ENCODE results near the gene GTF2A1.
"Not testable (repeated sequence)": the region's sequence is repeated elsewhere in the genome, so short reads cannot be mapped to it uniquely, and the experiment has no call there.

The GTF2A1 gene

DNA sequence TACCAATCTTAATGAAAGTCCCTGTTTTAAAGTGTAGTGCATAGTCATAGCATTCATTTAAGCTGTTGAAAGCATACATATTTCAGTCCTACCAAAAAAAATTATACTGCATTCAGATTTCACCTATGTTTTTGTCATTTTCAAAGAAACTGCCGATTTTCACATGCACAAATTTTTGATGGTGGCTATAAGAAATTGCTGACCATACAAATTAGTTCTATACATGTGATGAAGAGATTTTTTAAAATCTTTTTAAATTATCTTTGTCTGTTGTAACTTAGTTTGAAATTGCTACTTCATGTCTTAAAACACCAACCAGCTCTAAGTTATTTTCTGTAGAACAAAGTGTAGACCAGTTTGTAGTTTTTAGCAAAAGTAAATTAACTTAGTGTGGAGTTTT, 3.5 kb upstream of the GTF2A1 start:
- no peak for DNase-seq

DNA sequence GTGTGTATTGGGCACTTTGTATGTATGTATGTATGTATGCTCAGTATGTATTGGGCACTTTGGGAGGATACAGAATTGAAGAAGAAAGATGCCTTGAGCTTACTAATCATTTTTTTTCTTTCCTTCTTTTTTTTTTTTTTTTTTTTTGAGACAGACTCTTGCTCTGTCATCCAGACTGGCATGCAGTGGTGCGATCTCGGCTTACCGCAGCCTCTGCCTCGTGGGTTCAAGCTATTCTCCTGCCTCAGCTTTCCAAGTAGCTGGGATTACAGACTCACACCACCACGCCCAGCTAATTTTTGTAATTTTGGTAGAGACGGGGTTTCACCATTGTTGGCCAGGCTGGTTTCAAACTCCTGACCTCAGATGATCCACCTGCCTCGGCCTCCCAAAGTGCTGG, 3.0 kb upstream of the GTF2A1 start:
- DNase-seq: not testable (repeated sequence)

DNA sequence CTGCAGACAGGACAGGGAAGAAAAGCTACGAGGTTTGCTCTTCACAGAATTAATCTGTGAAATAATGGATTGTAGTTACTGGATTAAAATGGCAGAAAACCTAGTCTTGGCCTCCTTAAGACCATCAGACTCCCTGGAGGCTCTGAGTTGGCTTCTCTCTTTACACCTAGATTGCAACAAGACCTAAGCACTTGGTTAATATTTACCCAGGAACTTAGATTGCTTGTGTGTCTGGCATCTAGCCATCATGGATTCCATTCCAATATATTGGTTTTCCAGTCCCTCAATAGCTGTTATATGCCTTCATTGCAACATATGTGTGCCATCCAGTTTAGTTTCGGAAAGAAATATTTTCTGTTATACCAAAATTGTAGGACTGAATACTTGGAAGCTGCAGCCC, 1.9 kb upstream of the GTF2A1 start:
- DNase-seq: no peak

DNA sequence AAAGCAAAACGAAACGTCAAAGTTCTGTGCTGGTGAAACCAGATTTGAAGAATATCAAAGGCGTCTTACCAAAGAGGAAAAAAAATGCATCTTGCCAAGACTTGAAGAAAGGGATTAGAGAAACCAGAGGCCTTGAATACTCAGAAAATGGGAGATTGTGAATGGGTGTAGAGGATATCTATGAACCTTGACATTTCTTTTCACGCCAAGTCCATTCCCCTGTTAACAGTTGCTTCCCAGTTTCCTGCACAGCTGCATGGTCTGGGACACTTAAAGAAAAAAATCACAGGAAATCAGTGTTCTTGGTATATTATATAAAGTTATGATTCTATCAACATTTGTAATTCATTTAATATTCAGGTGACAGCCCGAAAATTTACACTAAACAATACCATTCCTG, 1.4 kb upstream of the GTF2A1 start:
- no peak for DNase-seq

DNA sequence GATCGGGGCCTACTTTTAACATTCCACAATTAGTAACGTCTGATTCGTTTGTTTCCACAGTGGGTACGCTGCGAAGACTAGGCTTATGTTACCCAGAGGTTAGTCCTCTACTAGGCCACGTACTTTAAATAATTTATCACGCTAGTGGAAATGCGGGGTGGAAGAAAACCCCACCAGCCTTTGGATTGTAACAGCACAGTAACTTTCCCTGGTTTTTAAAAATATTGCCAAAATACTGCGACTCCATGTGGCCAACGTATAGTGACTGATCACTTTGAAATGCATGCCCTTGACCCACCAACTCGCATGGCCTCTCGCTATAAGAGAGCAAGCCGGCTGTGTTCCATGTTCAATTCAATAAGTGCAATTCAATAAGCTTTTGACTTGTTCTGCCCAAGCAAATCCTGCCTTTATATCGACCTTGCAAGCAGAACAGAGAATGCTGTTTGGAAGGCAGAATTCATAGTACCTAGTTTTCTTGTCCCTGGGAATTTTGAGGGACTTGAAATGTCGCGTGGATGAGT, 882 bp upstream of the GTF2A1 start:
- DNase-seq: no peak

DNA sequence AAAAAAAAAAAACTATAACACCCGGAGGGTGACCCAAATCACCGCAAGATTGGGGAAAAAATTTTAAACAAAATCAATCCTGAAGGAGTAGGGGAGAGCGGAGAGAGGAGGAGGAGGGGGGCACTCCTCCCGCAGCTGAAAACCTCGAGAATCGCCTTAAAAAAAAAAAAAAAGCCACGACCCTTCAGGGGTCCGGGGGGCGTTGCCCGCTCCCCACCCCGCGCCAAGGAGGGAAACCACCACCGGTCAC, 254 bp downstream of the GTF2A1 start:
- DNase-seq: no peak

DNA sequence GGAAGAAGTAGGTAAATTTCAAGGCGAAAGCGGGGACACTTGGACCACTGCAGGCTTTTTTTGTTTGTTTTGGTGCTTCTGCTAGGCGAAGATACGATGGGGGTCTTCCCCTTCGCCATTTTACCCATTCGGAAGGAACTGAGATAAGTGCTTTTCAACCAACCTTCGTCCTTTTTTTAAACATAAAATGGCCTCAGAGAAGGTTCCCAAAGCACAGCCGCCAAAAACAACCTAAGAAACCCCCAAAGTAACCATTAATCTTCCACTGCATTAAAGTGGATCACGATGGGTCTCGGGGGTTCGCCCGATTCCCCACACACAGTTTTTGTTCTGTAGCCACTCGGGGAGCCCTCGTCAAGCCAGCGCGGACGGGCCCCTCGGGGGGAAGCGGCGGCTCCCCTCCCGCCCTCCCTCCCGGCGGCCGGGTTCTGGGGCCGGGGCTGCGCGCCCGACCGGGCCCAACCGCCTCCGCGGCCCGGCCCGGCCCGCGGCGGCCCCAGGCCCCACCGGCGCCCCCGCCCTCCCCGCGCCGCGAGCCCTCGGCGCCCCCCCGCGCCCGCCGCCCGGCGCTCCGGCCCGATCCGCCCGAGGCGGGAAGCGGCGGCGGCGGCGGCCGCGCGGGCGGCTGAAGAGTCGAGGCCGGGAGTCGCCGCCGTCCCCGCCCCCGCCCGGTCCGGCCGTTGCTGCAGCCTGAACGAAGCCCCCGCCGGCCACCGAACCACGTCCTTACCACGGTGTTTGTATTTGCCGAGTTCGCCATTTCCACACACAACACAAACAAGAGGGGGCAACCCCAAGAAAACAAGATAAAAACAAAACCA, 790 bp downstream of the GTF2A1 start:
- DNase-seq: no peak

DNA sequence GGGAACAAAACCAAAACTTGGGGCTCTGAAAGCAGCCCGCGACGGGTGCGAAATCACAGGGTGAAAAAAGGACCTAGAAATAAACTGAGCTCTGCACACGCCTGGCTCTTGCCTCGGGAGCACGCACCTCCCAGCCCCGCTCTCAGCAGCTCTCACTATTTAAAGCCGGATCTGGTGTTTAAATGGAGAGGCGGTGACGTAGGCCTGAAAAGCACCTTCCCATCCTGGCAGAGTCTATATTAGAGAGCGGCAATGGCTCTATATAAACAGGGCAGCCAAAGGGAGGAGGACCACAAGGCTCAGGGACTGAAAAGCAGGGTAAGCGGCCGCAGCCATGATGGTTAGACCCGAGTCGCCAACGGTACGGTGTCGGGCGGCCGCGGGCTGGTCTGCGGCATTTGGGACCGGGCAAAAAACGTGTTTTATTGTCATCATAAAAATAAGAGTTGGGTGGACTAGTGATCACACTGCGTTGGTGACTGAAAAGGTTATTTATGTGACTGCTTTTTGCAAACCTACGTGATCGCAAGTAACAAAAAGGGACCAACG, 1.5 kb downstream of the GTF2A1 start:
- peak; percentile 81 for DNase-seq

DNA sequence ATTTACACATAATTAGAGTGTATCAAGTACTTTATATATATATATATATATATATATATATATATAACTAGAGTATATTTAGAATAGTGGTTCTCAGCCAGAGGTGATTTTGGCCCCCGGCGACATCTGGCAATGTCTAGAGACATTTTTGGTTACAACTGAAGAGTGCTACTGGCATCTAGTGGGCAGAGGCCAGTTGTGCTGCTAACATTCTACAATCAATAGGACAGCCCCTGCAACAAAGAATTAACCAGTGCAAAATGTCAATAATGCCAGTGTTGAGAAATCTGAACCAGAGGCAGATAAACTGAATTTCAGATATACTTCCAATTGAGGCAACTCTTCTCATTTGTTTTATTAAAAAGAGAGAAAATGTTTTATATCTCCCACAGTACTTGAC, 8.9 kb downstream of the GTF2A1 start:
- DNase-seq: no peak

DNA sequence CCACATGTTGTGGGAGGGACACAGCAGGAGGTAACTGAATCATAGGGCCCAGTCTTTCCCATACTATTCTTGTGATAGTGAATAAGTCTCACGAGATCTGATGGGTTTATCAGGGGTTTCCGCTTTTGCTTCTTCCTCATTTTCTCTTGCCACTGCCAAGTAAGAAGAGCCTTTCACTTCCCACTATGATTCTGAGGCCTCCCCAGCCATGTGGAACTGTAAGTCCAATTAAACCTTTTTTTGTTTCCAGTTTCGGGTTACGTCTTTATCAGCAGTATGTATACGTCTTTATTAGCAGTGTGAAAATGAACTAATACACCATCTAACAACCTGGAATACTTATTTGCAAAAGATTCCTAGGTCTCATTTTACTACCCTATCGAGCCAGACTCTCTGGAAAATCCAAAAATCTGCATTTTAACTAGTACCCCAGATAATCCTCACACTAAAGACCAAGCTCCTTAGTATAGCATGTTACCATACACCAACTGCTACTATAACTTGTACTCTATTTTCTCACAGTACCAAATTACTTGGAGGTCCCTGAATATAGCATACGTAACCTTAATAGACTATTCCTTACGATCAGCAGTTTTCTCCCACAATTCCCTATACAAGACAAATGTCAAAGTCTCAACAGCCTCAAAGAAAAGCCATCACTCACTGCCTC, 11.5 kb downstream of the GTF2A1 start:
- DNase-seq: no peak

DNA sequence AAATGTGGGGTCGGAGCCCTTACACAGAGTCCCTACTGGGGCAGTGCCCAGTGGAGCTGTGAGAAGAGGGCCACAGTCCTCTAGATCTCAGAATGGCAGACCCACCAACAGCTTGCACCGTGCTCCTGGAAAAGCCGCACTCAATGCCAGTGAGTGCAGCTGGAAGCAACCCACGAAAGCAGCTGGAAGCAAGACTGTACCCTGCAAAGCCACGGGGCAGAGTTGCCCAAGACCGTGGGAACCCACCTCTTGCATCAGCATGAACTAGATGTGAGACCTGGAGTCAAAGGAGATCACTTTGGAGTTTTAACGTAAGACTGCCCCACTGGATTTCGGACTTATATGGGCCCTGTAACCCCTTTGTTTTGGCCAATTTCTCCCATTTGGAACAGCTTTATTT, 12.3 kb downstream of the GTF2A1 start:
- DNase-seq: no peak

DNA sequence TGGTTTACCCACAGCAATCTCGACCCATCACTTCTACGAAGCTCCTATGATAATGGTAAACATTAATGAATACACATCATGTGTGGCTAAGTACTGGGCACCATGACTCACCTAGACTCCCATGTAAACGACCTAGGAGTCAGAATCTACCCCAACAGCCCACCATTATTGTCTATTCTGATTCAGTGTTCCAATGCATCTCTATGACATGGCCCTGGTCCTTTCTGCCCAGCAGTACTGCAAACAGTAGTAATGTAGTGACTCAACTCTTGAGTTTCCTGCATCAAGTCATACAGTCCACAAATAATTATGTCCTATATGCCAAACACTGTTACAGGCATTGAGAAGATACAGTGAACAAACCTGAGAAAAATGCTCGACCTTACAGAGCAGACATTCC, 14.6 kb downstream of the GTF2A1 start:
- DNase-seq: no peak

DNA sequence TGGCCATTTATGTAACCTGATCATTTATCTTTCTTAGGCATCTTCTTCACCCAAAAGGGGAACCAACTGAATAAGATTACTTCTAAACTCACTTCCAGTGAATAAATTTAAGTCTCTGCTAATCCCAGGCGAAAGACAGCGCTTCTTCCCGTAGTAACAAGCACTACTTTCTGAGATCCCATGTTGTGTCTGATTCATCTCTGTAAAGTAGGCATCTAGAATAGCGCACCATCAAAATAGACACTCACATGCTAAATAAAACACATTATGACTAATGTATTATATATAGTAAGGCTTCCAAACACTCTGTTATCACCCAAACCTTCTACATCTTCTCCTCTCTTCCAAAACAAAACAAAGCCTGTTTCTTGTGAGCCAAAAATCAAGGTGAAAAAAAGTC, 15.1 kb downstream of the GTF2A1 start:
- DNase-seq: no peak

DNA sequence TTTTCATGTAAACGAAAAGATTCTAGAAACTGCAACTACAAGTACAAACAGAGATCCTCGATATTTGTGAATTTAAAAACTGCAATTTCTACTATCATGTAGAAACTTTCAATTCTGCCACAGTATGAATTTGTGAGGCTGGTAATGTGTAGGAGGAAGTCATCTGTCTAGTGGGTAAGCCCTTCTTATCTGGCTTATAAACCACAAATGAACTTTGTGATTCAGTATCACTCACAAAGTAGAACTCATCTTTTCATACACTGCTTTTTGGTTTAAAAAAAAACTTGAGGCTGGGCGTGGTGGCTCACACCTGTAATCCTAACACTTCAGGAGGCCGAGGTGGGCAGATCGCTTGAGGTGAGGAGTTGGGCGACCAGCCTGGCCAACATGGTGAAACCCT, 20.7 kb downstream of the GTF2A1 start:
- DNase-seq: no peak

DNA sequence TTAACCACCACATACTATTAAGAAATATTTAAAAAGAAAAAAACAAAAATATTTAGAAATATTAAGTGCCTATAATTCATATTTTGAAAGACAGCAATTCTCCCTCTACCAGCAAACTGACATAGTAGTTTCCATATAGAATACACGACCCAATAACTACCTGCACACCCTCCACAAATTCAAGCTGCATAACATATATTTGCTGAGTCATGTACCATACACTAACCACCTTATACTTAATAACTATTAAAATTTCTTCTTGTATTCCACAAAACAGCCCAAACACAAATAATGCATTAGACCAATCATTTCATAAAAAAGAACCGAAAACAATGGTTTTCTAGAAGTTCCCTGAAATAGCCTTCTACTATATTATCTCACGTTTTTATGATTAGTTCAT, 21.7 kb downstream of the GTF2A1 start:
- no peak for DNase-seq

DNA sequence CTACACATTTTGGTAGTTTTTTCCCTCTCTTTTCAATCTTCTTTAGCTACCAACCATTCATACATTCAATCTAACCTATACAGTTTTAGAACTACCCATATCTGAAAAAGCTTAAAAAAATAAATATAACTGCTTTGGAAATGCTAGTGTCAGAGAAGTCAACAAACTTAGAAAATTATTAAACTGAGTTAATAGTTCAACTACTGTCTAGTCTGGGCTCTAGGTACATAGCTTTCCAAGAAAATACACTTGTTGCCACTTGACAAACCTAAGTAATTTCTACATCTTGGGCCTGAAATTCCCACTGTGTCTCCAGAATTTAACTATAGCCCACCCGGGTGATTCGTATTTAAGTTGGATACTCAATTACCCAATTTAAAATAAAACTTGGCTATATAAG, 22.1 kb downstream of the GTF2A1 start:
- DNase-seq: no peak

DNA sequence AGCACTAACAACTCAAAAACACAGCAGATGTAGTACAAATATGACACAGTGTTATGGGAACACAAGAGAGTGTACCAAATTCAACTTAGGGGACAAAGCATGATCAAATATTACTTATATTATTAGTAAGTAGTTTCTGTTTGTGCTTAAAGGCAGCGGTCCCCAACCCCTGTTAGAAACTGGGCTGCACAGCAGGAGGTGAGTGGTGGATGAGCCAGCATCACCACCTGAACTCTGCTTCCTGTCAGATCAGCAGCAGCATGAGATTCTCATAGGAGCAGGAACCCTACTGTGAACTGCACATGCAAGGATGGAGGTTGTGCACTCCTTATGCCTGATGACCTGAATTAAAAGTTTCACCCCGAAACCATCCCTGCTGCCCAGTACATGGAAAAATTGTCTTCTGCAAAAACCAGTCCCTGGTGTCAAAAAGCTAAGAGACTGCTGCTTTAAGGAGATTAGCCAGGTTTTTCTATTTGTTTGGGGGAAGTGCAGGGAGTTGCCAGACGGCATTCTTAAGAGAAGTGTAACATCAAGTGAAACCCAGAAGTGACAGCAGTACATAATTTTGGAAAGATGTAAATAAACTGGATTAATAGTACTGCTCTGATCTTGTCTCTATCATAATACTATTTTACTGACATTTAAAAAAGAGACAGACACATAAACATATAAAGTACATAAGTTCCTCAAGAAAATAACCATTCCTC, 26.7 kb downstream of the GTF2A1 start:
- no peak for DNase-seq

DNA sequence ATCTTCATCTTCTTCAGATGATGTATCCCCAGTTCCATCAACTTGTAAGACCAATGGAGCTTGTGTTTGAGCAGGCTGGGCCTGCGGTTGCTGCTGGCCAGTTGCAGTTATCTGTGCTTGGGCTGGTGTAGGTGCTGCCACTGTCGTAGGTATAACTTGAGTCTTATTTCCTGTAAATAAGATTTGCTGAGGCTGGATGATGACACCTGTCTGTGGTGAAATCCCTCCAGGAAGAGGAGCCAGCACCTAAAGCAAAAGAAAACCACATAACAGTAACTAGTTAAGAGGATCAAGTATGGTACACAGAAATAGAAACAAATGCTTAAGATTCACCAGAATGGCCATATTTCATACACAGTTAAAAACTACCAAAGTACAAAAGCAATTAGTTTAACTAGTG, 28.2 kb downstream of the GTF2A1 start:
- no peak for DNase-seq

DNA sequence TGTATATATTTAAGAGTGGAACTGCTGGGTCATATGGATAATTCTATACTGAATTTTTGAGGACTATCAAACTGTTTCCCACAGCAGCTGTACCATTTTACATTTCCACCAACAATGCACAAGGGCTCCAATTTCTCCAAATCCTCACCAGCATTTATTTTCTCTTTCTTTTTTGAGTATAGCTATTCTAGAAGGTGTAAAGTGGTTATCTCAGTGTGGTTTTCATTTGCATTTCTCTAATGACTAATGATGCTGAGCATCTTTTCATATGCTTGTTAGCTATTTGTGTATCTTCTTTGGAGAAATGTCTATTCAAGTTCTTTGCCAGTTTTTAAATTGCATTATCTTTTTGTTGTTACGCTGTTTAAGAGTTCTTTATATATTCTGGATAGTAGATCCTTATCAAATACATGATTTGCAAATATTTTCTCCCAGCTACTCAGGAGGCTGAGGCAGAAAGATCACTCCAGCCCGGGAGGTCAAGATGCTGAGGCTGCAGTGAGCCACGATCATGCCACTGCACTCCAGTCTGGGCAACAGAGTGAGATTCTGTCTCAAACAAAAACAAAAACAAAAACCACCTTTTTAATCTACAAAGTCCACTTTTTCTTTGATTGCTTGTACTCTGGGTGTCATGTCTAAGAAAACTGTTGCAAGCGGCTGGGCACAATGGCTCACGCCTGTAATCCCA, 32.8 kb downstream of the GTF2A1 start:
- DNase-seq: no peak

DNA sequence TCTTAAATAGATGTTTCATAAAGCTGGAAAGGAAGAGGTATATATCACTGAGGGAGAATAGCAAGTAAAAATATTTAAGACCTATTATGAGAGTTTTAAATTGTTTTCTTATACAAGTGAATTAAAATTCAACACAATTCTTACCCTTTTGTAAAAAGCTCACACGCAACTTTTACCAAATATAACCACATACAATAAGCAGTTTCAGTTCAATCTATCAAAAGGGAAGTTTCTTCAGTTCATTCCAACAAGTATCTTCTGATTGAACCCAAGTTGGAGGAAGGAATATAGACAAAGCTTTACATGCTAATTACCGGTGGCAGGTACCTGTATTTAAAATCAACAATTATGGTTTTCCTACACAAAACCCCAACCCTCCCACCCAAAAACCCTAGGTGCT, 41.1 kb downstream of the GTF2A1 start:
- DNase-seq: no peak

DNA sequence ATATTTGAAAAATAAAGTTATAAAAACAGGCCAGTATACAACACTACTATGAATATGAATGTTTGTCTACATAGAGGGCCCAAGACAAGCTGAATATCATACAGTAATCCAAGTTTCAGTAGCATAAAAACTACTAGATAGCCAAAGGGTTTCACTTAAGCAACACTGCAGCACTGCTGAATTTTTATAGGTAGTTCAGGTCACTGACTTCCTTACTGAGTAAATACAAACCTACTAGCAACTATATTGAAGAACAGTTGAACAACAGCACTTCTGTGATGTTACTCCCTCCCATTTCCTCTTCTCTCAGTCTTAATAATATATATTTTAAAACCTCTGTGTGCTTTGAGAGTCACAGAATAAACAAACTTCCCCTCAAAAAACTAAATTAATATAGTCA, 42.7 kb downstream of the GTF2A1 start:
- DNase-seq: no peak

DNA sequence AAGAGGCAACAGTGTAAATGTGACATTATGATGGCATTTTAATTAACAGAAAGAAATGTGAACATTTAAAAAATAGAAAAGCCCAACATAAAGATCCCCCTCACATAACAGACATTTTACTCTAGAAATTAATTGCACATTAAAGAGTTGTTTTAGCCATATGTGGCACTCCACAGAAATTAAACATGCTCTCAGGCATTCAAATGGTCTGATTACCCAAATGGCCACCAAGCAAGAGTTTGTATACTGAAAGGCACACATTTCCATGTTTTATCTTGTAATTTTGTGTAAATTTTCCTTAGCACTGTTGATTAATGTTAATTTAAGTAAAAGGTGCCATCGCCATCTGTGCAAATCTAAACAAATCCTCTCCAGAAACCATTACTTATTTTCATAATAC, 43.5 kb downstream of the GTF2A1 start:
- DNase-seq: no peak

DNA sequence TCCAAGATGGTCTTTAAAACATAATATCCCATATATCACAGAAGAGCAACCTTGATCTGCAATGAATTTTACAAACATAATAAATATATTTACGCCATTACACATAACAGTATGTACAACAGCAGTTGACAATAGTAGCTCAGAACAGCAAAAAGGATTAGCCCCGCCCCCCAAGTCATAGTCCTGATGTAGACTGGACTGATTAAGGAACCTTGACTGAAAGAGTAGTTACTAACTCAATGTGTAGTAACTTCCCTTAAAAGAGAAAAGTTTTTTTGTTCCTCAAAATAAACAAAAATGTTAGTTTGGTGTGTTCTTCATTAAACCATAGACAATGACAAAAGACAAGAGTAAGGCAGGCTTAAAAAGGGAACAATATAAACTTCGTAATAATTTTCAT, 44.5 kb downstream of the GTF2A1 start:
- no peak for DNase-seq
